Measurements from ENCODE around the gene GPX4.

- TF ChIP-seq POLR2A (IDR thresholded peaks at IDR 0.05; ENCODE audit: low read depth) (no peak), CTCF (IDR thresholded peaks at IDR 0.05) (no peak), POLR2AphosphoS5 (IDR thresholded peaks at IDR 0.05) (no peak), EP300 (IDR thresholded peaks at IDR 0.05) (no peak)
Measured at GRCh38 chr19:1079566-1080111, 24.2 kb upstream of the GPX4 start.
